IMR-90 (cell line): ENCODE data around the gene GPR37. TPM values are rescaled to one million over a fixed set of nuclear protein-coding genes. Genes with fewer than 3 reads are reported as not detected.

Source experiments
- ATAC-seq: fragments of 200-7000 bp; cut with Tn5 transposase; 2 replicates; pipeline ENCODE4 v1.9.1; 2020; ENCODE audit warnings: low read depth, mild to moderate bottlenecking, moderate library complexity
- BruUV-seq: library from RNA; stranded (reverse); fragments of 400-500 nt; replicated peaks from 2 replicates; lab custom pipeline; 2021; lab: Mats Ljungman, UMichigan
- CTCF ChIA-PET: fragments of 300-600 bp; formaldehyde crosslinking; extraction: SDS; loops from one replicate; lab custom pipeline; 2021; ENCODE audit warnings: antibody characterized with exemption; lab: Yijun Ruan, JAX
- POLR2A ChIA-PET: fragments of 300-600 bp; sonication (Branson Sonifier 250); formaldehyde crosslinking; loops from one replicate; lab custom pipeline; 2022; ENCODE audit warnings: antibody characterized with exemption; ENCODE audit not compliant: unreplicated experiment; lab: Charles Lee
- DNase-seq: peaks from one replicate; pipeline ENCODE4 v3.0.0; 2013
- H2AFZ ChIP-seq: replicated peaks from 2 replicates; pipeline ENCODE3; 2013; ENCODE audit warnings: low read length, mild to moderate bottlenecking; ENCODE audit not compliant: poor library complexity
- H2AK5ac ChIP-seq: 2 replicates; pipeline ENCODE4 v1.6.1; 2013; ENCODE audit warnings: low read depth, low read length, inconsistent platforms
- H2AK9ac ChIP-seq: replicated peaks from 2 replicates; pipeline ENCODE3; 2013; ENCODE audit warnings: mild to moderate bottlenecking, low read depth, low read length, moderate library complexity; ENCODE audit not compliant: poor library complexity
- H2BK120ac ChIP-seq: 2 replicates; pipeline ENCODE4 v1.6.1; 2013; ENCODE audit warnings: low read depth, low read length, inconsistent platforms
- H2BK15ac ChIP-seq: 3 replicates; pipeline ENCODE4 v1.6.1; 2013; ENCODE audit warnings: low read depth, low read length, inconsistent platforms
- H2BK20ac ChIP-seq: 2 replicates; pipeline ENCODE4 v1.6.1; 2013; ENCODE audit warnings: low read depth, mild to moderate bottlenecking, inconsistent platforms, low read length, moderate library complexity
- H2BK5ac ChIP-seq: 2 replicates; pipeline ENCODE4 v1.6.1; 2013; ENCODE audit warnings: mild to moderate bottlenecking, low read depth, low read length, inconsistent platforms; ENCODE audit not compliant: poor library complexity, severe bottlenecking
- H3K14ac ChIP-seq: replicated peaks from 2 replicates; pipeline ENCODE4 v1.6.1; 2013; ENCODE audit warnings: low read depth, low read length, inconsistent platforms
- H3K18ac ChIP-seq: 2 replicates; pipeline ENCODE4 v1.6.1; 2013; ENCODE audit warnings: low read depth, low read length, control low read depth
- H3K23ac ChIP-seq: 2 replicates; pipeline ENCODE4 v1.6.1; 2013; ENCODE audit warnings: low read depth, low read length, inconsistent platforms
- H3K27ac ChIP-seq: 2 replicates; pipeline ENCODE4 v1.5.1; 2013; ENCODE audit warnings: mild to moderate bottlenecking, control low read depth, low read length; ENCODE audit not compliant: insufficient read depth
- H3K27me3 ChIP-seq: 2 replicates; pipeline ENCODE4 v1.6.1; 2013; ENCODE audit warnings: low read length; ENCODE audit not compliant: control insufficient read depth, insufficient read depth
- H3K36me3 ChIP-seq: 2 replicates; pipeline ENCODE4 v1.6.1; 2013; ENCODE audit warnings: low read length, mixed read lengths; ENCODE audit not compliant: control insufficient read depth, insufficient read depth
- H3K4ac ChIP-seq: 2 replicates; pipeline ENCODE4 v1.6.1; 2013; ENCODE audit warnings: low read depth, low read length, inconsistent platforms
- H3K4me1 ChIP-seq: 2 replicates; pipeline ENCODE4 v1.6.1; 2013; ENCODE audit warnings: low read length, mixed read lengths; ENCODE audit not compliant: control insufficient read depth, insufficient read depth
- H3K4me2 ChIP-seq: 2 replicates; pipeline ENCODE4 v1.6.1; 2013; ENCODE audit warnings: low read depth, mild to moderate bottlenecking, control low read depth, low read length, moderate library complexity
- H3K4me3 ChIP-seq: 2 replicates; pipeline ENCODE4 v1.5.1; 2013; ENCODE audit warnings: low read depth, mild to moderate bottlenecking, control low read depth, low read length, moderate library complexity; ENCODE audit not compliant: insufficient read depth
- H3K56ac ChIP-seq: 2 replicates; pipeline ENCODE4 v1.6.1; 2013; ENCODE audit warnings: low read length, inconsistent platforms; ENCODE audit not compliant: insufficient read depth; ENCODE audit errors: extremely low read depth
- H3K79me1 ChIP-seq, 2 experiments: 2 replicates each; pipeline ENCODE4 v1.6.1; 2013; ENCODE audit warnings: low read length in 2 of 2, inconsistent platforms in 1 of 2, low read depth in 1 of 2
- H3K9ac ChIP-seq: 2 replicates; pipeline ENCODE4 v1.6.1; 2013; ENCODE audit warnings: low read depth, low read length, control low read depth
- H3K9me1 ChIP-seq: 2 replicates; pipeline ENCODE4 v1.6.1; 2013; ENCODE audit warnings: low read length, inconsistent platforms; ENCODE audit not compliant: insufficient read depth
- H3K9me3 ChIP-seq: 2 replicates; pipeline ENCODE4 v1.6.1; 2013; ENCODE audit warnings: low read length; ENCODE audit not compliant: control insufficient read depth, insufficient read depth
- H4K20me1 ChIP-seq: 2 replicates; pipeline ENCODE4 v1.6.1; 2013; ENCODE audit warnings: low read length, inconsistent platforms; ENCODE audit not compliant: insufficient read depth
- H4K5ac ChIP-seq: 2 replicates; pipeline ENCODE4 v1.6.1; 2013; ENCODE audit warnings: mild to moderate bottlenecking, low read depth, low read length, control low read depth
- H4K8ac ChIP-seq, 2 experiments: 2 replicates each; pipeline ENCODE4 v1.6.1; 2013; ENCODE audit warnings: low read depth in 2 of 2, low read length in 2 of 2, control low read depth in 1 of 2, inconsistent platforms in 1 of 2
- H4K91ac ChIP-seq: 2 replicates; pipeline ENCODE4 v1.6.1; 2013; ENCODE audit warnings: low read depth, low read length, inconsistent platforms; ENCODE audit not compliant: insufficient read depth
- MXI1 ChIP-seq: IDR thresholded peaks from 2 replicates; pipeline ENCODE4 v1.6.1; 2012; ENCODE audit warnings: low read depth, mild to moderate bottlenecking, low read length, moderate library complexity, borderline replicate concordance
- WGBS, 2 experiments: methylation state at CpG; one replicate each; pipeline versions ENCODE4 v1.1.5 to v1.1.7; 2013; ENCODE audit warnings: missing lambda C conversion rate in 2 of 2; ENCODE audit not compliant: insufficient read length in 1 of 2; ENCODE audit errors: extremely low coverage in 2 of 2; 5-methylcytosine and 5-hydroxymethylcytosine counted together
- dilution Hi-C: fragments of 300-500 bp; cut with HindIII; formaldehyde crosslinking; loops from one replicate; pipeline ENCODE4 v1.14.3; 2018; ENCODE audit warnings: low sequenced_read_pairs; ENCODE audit not compliant: unreplicated experiment
- in situ Hi-C: fragments of 300-500 bp; cut with MboI; formaldehyde crosslinking; loops from 3 replicates; pipeline ENCODE4 v1.14.3; 2019; ENCODE audit warnings: low sequenced_read_pairs, inconsistent platforms, mixed read lengths
- intact Hi-C: fragments of 100-400 bp; cut with micrococcal nuclease; formaldehyde crosslinking; loops from 2 replicates; pipeline ENCODE4 v1.10.0; 2022
- polyA plus RNA-seq, 3 experiments: library from polyadenylated mRNA; depleted of rRNA; stranded (reverse); fragments of >200 nt; gene quantifications; 2 replicates each; pipeline ENCODE4 v1.2.3, GENCODE V29; 2012; ENCODE audit warnings: low replicate concordance in 1 of 3
- total RNA-seq: library from RNA; depleted of rRNA; stranded (reverse); fragments of >200 nt; gene quantifications from 2 replicates; pipeline ENCODE4 v1.2.3, GENCODE V29; 2012; rRNA removed
- TF ChIP-seq, protein P1 (sequence below): conservative IDR thresholded peaks from 2 replicates; pipeline ENCODE4 v1.5.1; 2012; ENCODE audit warnings: mild to moderate bottlenecking, low read depth, low read length, improper control_type of control experiment

The GPR37 gene
- total and polyA plus RNA-seq, 2 of the 4 experiments (the other 2 are of a cell fraction), result 4.6 to 9.3 TPM

- Histone ChIP-seq H3K4me3 (no peak overlapping the region), H3K9ac (no peak overlapping the region), H2AK9ac (no peak overlapping the region), H2BK120ac (no peak overlapping the region), H2BK20ac (no peak overlapping the region), H3K56ac (no peak overlapping the region), H2BK15ac (no peak overlapping the region), H3K9me3 (no peaks in the 10 kb centered on the region; the same call in 1 of the 2 replicates), H4K5ac (no peak overlapping the region), H3K27me3 (no peaks in the 10 kb centered on the region), H3K4ac (no peak overlapping the region), H3K18ac (no peak overlapping the region), H4K91ac (no peak overlapping the region), H3K4me2 (no peak overlapping the region), H3K4me1 (peaks cover 4% of the 10 kb centered on the region), H3K14ac (no peak overlapping the region), H2AK5ac (no peak overlapping the region), H2BK5ac (no peak overlapping the region), H3K79me1 (no peaks in the 10 kb centered on the region), H4K20me1 (no peaks in the 10 kb centered on the region), H3K36me3 (no peaks in the 10 kb centered on the region), H3K23ac (no peak overlapping the region), H4K8ac (no peak overlapping the region), H3K27ac (no peak overlapping the region), H2AFZ (no peak overlapping the region), H3K9me1 (no peaks in the 10 kb centered on the region)
- CTCF ChIA-PET, result no interaction called here
- in situ Hi-C loops, result no loop called here
- dilution Hi-C loops, result no loop called here
- intact Hi-C loops, result no loop called here
- DNase-seq (no peak), ATAC-seq (no peak)
- BruUV-seq, result no TSS peak
- WGBS, 2 experiments, result no CpG with 5 or more reads among the region's 4 CpGs
- POLR2A ChIA-PET, result no interaction called here
- no peak for TF ChIP-seq MXI1
- TF ChIP-seq, protein P1, sequence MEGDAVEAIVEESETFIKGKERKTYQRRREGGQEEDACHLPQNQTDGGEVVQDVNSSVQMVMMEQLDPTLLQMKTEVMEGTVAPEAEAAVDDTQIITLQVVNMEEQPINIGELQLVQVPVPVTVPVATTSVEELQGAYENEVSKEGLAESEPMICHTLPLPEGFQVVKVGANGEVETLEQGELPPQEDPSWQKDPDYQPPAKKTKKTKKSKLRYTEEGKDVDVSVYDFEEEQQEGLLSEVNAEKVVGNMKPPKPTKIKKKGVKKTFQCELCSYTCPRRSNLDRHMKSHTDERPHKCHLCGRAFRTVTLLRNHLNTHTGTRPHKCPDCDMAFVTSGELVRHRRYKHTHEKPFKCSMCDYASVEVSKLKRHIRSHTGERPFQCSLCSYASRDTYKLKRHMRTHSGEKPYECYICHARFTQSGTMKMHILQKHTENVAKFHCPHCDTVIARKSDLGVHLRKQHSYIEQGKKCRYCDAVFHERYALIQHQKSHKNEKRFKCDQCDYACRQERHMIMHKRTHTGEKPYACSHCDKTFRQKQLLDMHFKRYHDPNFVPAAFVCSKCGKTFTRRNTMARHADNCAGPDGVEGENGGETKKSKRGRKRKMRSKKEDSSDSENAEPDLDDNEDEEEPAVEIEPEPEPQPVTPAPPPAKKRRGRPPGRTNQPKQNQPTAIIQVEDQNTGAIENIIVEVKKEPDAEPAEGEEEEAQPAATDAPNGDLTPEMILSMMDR, result no peak
Measured at GRCh38 chr7:124697746-124698145, 67.8 kb downstream of the GPR37 start.

Other genes with a start within 250 kb of the GPR37 start
- gene POT1, start 164.0 kb upstream of the GPR37 start, total RNA-seq, result 28.5 and 30.6 TPM in 2 replicates
- gene POT1, start 164.0 kb upstream of the GPR37 start, polyA plus RNA-seq (2012; rRNA removed), result 8.7 and 12.7 TPM in 2 replicates